ENCODE data around the gene ABCC6.

ABCC6 gene

GRCh38 chr16:16166085-16166484, 57.2 kb downstream of the ABCC6 start:
- ChIA-PET CTCF (interaction anchor here (0.9 kb wide), 1 partner anchor 10 kb away, joined by 3 read pairs; no protein-coding TSS in a partner anchor), POLR2A (no interaction called here)
- Histone ChIP-seq H3K36me3 (ENCODE audit: control insufficient read depth in 2 of 2, insufficient read depth in 1 of 2, low read length in 2 of 2) (no peaks in the 10 kb centered on the region), H3K4me3 (ENCODE audit: low read depth, low read length) (no peak overlapping the region), H3K9me3 (ENCODE audit: control insufficient read depth, insufficient read depth, low read depth, low read length) (no peaks in the 10 kb centered on the region), H3K4me1 (ENCODE audit: control insufficient read depth, insufficient read depth, low read length) (no peaks in the 10 kb centered on the region), H3K27ac (ENCODE audit: extremely low read depth, low read depth, low read length) (no peak overlapping the region)
- TF ChIP-seq OVOL3 (tag by site-specific recombination; IDR thresholded peaks at IDR 0.05) = no peak
- no peak for TF ChIP-seq SCRT2 (tag by site-specific recombination; IDR thresholded peaks at IDR 0.05)
- no peak for TF ChIP-seq ZNF10 (tag by site-specific recombination; IDR thresholded peaks at IDR 0.05)
- TF ChIP-seq ZBTB26 (tag by site-specific recombination; optimal IDR thresholded peaks at IDR 0.05) = no peak
- no peak for TF ChIP-seq ZNF701 (tag by site-specific recombination; IDR thresholded peaks at IDR 0.05)
- no peak for TF ChIP-seq HIC1 (tag by site-specific recombination; IDR thresholded peaks at IDR 0.05)
- TF ChIP-seq ZNF416 (tag by site-specific recombination; IDR thresholded peaks at IDR 0.05) = no peak
- TF ChIP-seq ZNF777 (tag by site-specific recombination; IDR thresholded peaks at IDR 0.05; ENCODE audit: borderline replicate concordance) = no peak
- TF ChIP-seq ELK4 (IDR thresholded peaks at IDR 0.05; ENCODE audit: borderline replicate concordance, low read depth, low read length) = no peak
- TF ChIP-seq ZNF423 (tag by site-specific recombination; IDR thresholded peaks at IDR 0.05) = no peak
- TF ChIP-seq GLI4 (tag by site-specific recombination; IDR thresholded peaks at IDR 0.05) = no peak

GRCh38 chr16:16164243-16164642, 59.1 kb downstream of the ABCC6 start:
- CTCF ChIA-PET = interaction anchor here (0.6 kb wide), 1 partner anchor 153 kb away, joined by 3 read pairs; no protein-coding TSS in a partner anchor
- H3K4me1 ChIP-seq (ENCODE audit: control insufficient read depth, insufficient read depth, low read length) = no peaks in the 10 kb centered on the region
- no peaks in the 10 kb centered on the region for H3K36me3 ChIP-seq (ENCODE audit: control insufficient read depth in 2 of 2, insufficient read depth in 1 of 2, low read length in 2 of 2)
- H3K27ac ChIP-seq (ENCODE audit: extremely low read depth, low read depth, low read length) = no peak overlapping the region
- TF ChIP-seq ZNF10 (tag by site-specific recombination; IDR thresholded peaks at IDR 0.05) = no peak
- no peak for TF ChIP-seq ZSCAN16 (tag by site-specific recombination; IDR thresholded peaks at IDR 0.05)
- no peak for TF ChIP-seq ZNF202 (tag by site-specific recombination; IDR thresholded peaks at IDR 0.05; ENCODE audit: borderline replicate concordance)
- no peak overlapping the region for H3K4me3 ChIP-seq (ENCODE audit: low read depth, low read length)
- POLR2A ChIA-PET = no interaction called here
- H3K9me3 ChIP-seq (ENCODE audit: control insufficient read depth, insufficient read depth, low read depth, low read length) = no peaks in the 10 kb centered on the region

GRCh38 chr16:16163571-16163970, 59.7 kb downstream of the ABCC6 start:
- ChIA-PET CTCF (interaction anchor here (0.6 kb wide), 1 partner anchor 152 kb away, joined by 3 read pairs; no protein-coding TSS in a partner anchor), POLR2A (no interaction called here)
- H3K9me3 ChIP-seq (ENCODE audit: control insufficient read depth, insufficient read depth, low read depth, low read length) = no peaks in the 10 kb centered on the region
- H3K4me3 ChIP-seq (ENCODE audit: low read depth, low read length) = no peak overlapping the region
- TF ChIP-seq SCRT2 (tag by site-specific recombination; IDR thresholded peaks at IDR 0.05) (no peak), KLF10 (tag by site-specific recombination; IDR thresholded peaks at IDR 0.05) (no peak), GLI4 (tag by site-specific recombination; IDR thresholded peaks at IDR 0.05) (no peak), ZNF626 (tag by site-specific recombination; IDR thresholded peaks at IDR 0.05) (no peak), ZNF19 (tag by site-specific recombination; IDR thresholded peaks at IDR 0.05; ENCODE audit: low read depth) (no peak), PATZ1 (tag by site-specific recombination; IDR thresholded peaks at IDR 0.05) (no peak), ZNF449 (tag by site-specific recombination; IDR thresholded peaks at IDR 0.05) (no peak)
- no peaks in the 10 kb centered on the region for H3K4me1 ChIP-seq (ENCODE audit: control insufficient read depth, insufficient read depth, low read length)
- no peak overlapping the region for H3K27ac ChIP-seq (ENCODE audit: extremely low read depth, low read depth, low read length)
- H3K36me3 ChIP-seq (ENCODE audit: control insufficient read depth in 2 of 2, insufficient read depth in 1 of 2, low read length in 2 of 2) = no peaks in the 10 kb centered on the region
